Smooth muscle cell (in vitro differentiated cells): Measurements from ENCODE around the gene FBXL7. TPM values are rescaled to one million over a fixed set of nuclear protein-coding genes. Genes with fewer than 3 reads are reported as not detected.
"Not testable (repeated sequence)": the region's sequence is repeated elsewhere in the genome, so short reads cannot be mapped to it uniquely, and the experiment has no call there.

Experiments
- DNase-seq: peaks from one replicate; lab custom pipeline; 2025; ENCODE audit not compliant: unreplicated experiment; lab: John Stamatoyannopoulos, UW
- H2AFZ ChIP-seq: fragments of 200-600 bp; sonication (generic); 2 replicates; pipeline ENCODE4 v1.6.0; 2016; ENCODE audit warnings: antibody characterized with exemption, low read depth, mild to moderate bottlenecking
- H3F3A ChIP-seq: fragments of 200-600 bp; sonication (generic); 2 replicates; pipeline ENCODE4 v1.6.0; 2017; ENCODE audit warnings: antibody characterized with exemption, low read depth
- H3K27ac ChIP-seq: fragments of 200-600 bp; sonication (generic); 2 replicates; pipeline ENCODE4 v1.5.1; 2016; ENCODE audit warnings: low read depth, mild to moderate bottlenecking
- H3K27me3 ChIP-seq: fragments of 200-600 bp; sonication (generic); 2 replicates; pipeline ENCODE4 v1.6.1; 2016; ENCODE audit warnings: low read depth, mild to moderate bottlenecking
- H3K36me3 ChIP-seq: fragments of 200-600 bp; sonication (generic); 2 replicates; pipeline ENCODE4 v1.5.1; 2016; ENCODE audit warnings: low read depth
- H3K4me1 ChIP-seq: fragments of 200-600 bp; sonication (generic); 2 replicates; pipeline ENCODE4 v1.5.1; 2016; ENCODE audit warnings: low read depth
- H3K4me2 ChIP-seq: fragments of 200-600 bp; sonication (generic); 2 replicates; pipeline ENCODE4 v1.6.0; 2016; ENCODE audit warnings: mild to moderate bottlenecking
- H3K4me3 ChIP-seq: fragments of 200-600 bp; sonication (generic); 2 replicates; pipeline ENCODE4 v1.5.1; 2016; ENCODE audit warnings: mild to moderate bottlenecking
- H3K79me2 ChIP-seq: fragments of 200-600 bp; sonication (generic); 2 replicates; pipeline ENCODE4 v1.6.0; 2016; ENCODE audit warnings: low read depth, mild to moderate bottlenecking
- H3K9ac ChIP-seq: fragments of 200-600 bp; sonication (generic); 2 replicates; pipeline ENCODE4 v1.6.0; 2016; ENCODE audit warnings: low read depth
- H3K9me3 ChIP-seq: fragments of 200-600 bp; sonication (generic); replicated peaks from 2 replicates; pipeline ENCODE4 v1.5.1; 2016; ENCODE audit warnings: low read depth
- H4K20me1 ChIP-seq: fragments of 200-600 bp; sonication (generic); 2 replicates; pipeline ENCODE4 v1.6.0; 2016; ENCODE audit warnings: low read depth
- WGBS: methylation state at CpG from one replicate; pipeline ENCODE4 v1.1.7; 2016; ENCODE audit warnings: low lambda C conversion rate; 5-methylcytosine and 5-hydroxymethylcytosine counted together
- polyA plus RNA-seq: library from polyadenylated mRNA; unstranded; fragments of >200 nt; fragmentation: Nextera tagmentation; extraction: Ambion mirVana; gene quantifications from 2 replicates; pipeline ENCODE4 v1.2.1, GENCODE V29; 2016
- total RNA-seq: library from RNA; depleted of rRNA; stranded (reverse); fragments of >200 nt; gene quantifications from 2 replicates; pipeline ENCODE4 v1.2.3, GENCODE V29; 2014
- TF ChIP-seq, protein P1 (sequence below): fragments of 200-600 bp; sonication (generic); IDR thresholded peaks from 2 replicates; pipeline ENCODE4 v1.5.1; 2017; ENCODE audit warnings: borderline replicate concordance, mild to moderate bottlenecking, antibody characterized with exemption; ENCODE audit not compliant: insufficient read depth, poor library complexity, severe bottlenecking

Gene FBXL7
- total and polyA plus RNA-seq, 2 experiments from 2014 or later: 20.2 to 21.0 TPM

DNA sequence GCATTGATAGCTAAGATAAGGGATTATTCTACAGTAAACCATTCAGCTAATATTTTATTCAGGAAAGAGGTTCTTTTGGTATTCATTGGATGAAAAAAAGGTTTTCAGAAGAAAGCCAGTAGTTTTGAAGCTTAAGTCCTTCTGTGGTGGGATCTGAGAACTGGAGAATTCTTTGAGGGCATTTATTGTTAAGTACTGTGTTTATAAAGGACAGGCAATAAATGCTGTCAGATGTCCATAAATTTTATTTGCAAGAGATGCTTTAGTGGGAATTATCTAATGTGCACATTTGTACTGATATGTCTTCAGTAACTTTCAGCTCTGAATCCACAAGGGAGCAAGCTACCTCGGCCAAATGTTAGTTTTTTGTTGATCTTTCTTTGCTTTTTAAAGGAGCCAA lies 358.3 kb downstream of the FBXL7 start:
- 36% methylated on average over 1 of the region's 1 CpG for WGBS
- Histone ChIP-seq H3K79me2 (peaks cover 15% of the 10 kb centered on the region), H3K27ac (no peak overlapping the region)

DNA sequence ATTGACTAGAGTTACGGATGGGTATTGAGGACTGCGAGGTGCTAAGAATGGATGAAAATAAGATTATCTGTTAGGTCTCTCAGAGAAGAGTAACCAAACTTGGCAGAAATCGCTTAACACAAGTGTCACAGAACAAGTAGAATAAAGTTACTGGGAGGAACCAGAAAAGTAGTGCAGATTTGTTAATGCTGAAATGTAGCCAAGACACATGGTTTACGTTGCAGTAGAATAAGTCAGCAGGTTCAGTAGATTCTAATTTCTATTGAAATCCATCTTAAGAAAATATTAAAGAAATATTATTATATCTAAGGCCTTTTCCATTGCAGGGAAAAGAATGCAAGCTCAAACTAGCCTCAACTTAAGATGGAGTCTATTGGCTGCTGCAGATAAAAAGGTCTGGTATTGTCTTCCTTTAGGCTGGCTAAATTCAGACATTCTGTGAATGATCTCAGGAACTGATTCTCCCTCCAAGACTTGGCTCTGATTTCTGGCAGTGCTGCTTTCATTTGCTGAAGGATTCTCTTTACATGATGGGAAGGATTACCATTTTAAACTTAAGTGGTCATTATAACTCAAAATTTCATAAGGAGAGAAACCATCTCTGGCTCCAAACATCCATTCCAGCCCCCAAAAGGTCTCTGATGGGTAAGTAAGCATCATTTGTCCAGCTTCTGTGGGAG lies 364.7 kb downstream of the FBXL7 start:
- no peak for DNase-seq
- no peaks in the 10 kb centered on the region for H3K27me3 ChIP-seq
- H3K4me3 ChIP-seq: no peak overlapping the region
- TF ChIP-seq, protein P1, sequence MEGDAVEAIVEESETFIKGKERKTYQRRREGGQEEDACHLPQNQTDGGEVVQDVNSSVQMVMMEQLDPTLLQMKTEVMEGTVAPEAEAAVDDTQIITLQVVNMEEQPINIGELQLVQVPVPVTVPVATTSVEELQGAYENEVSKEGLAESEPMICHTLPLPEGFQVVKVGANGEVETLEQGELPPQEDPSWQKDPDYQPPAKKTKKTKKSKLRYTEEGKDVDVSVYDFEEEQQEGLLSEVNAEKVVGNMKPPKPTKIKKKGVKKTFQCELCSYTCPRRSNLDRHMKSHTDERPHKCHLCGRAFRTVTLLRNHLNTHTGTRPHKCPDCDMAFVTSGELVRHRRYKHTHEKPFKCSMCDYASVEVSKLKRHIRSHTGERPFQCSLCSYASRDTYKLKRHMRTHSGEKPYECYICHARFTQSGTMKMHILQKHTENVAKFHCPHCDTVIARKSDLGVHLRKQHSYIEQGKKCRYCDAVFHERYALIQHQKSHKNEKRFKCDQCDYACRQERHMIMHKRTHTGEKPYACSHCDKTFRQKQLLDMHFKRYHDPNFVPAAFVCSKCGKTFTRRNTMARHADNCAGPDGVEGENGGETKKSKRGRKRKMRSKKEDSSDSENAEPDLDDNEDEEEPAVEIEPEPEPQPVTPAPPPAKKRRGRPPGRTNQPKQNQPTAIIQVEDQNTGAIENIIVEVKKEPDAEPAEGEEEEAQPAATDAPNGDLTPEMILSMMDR: no peak
- H4K20me1 ChIP-seq: peaks cover 12% of the 10 kb centered on the region
- H2AFZ ChIP-seq: no peak overlapping the region
- no peak overlapping the region for H3K27ac ChIP-seq
- H3F3A ChIP-seq: no peaks in the 10 kb centered on the region
- H3K4me2 ChIP-seq: no peak overlapping the region
- H3K36me3 ChIP-seq: no peaks in the 10 kb centered on the region
- peaks cover 5% of the 10 kb centered on the region for H3K4me1 ChIP-seq
- H3K9ac ChIP-seq: no peak overlapping the region
- WGBS: 92% methylated on average over 4 of the region's 4 CpGs
- no peaks in the 10 kb centered on the region for H3K9me3 ChIP-seq
- peaks cover 6% of the 10 kb centered on the region for H3K79me2 ChIP-seq

More for the DNA sequence above, 358.3 kb downstream of the FBXL7 start:
- no peak overlapping the region for H2AFZ ChIP-seq
- no peaks in the 10 kb centered on the region for H3F3A ChIP-seq
- no peak for DNase-seq
- H3K27me3 ChIP-seq: no peaks in the 10 kb centered on the region
- no peaks in the 10 kb centered on the region for H3K9me3 ChIP-seq
- H3K4me2 ChIP-seq: no peak overlapping the region
- H3K4me1 ChIP-seq: no peaks in the 10 kb centered on the region
- H3K9ac ChIP-seq: no peak overlapping the region
- TF ChIP-seq, protein P1: no peak
- no peaks in the 10 kb centered on the region for H3K36me3 ChIP-seq
- H4K20me1 ChIP-seq: peaks cover 27% of the 10 kb centered on the region
- no peak overlapping the region for H3K4me3 ChIP-seq

DNA sequence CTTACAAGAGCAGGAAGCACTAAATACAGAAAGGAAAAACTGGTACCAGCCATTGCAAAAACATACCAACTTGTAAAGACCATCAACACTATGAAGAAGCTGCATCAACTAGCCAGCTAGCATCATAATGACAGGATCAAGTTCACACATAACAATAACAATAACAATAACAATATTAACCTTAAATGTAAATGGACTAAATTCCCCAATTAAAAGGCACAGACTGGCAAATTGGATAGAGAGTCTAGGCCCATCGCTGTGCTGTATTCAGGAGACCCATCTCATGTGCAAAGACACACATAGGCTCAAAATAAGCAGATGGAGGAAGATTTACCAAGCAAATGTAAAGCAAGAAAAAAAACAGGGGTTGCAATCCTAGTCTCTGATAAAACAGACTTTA lies 372.3 kb downstream of the FBXL7 start:
- not testable (repeated sequence) for H3K27me3 ChIP-seq, H2AFZ ChIP-seq, H3K79me2 ChIP-seq, H3K4me1 ChIP-seq, DNase-seq, H3K4me3 ChIP-seq, H4K20me1 ChIP-seq, H3K27ac ChIP-seq, H3K9ac ChIP-seq, H3K36me3 ChIP-seq, H3F3A ChIP-seq, H3K9me3 ChIP-seq, H3K4me2 ChIP-seq
- 96% methylated on average over 1 of the region's 1 CpG for WGBS

DNA sequence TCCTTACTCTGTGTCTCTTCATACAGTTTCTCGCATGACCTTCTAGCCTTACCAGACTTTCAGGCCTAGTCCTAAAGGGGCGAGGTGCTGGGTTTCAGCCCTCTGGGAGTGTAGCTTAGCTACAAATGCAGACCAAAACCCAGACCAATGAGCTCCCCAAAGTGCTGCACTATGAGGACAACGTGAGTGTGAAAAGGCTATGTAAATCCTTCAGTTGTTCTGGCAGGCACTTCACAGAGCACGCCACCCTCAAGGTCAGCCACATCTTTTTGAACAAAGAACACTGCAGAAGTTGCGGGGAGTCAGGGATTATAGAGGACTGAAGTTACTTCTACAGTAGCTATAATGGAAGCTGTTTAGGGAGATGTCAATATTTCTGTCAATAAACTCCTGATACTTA lies 377.9 kb downstream of the FBXL7 start:
- no peaks in the 10 kb centered on the region for H3K36me3 ChIP-seq
- H2AFZ ChIP-seq: no peak overlapping the region
- no peak for DNase-seq
- no peaks in the 10 kb centered on the region for H3K4me1 ChIP-seq
- no peaks in the 10 kb centered on the region for H3K27me3 ChIP-seq
- H3K27ac ChIP-seq: no peak overlapping the region
- H4K20me1 ChIP-seq: peaks cover 18% of the 10 kb centered on the region
- TF ChIP-seq, protein P1: no peak
- no peak overlapping the region for H3K4me2 ChIP-seq
- no peaks in the 10 kb centered on the region for H3K9me3 ChIP-seq
- no peaks in the 10 kb centered on the region for H3F3A ChIP-seq
- no peak overlapping the region for H3K9ac ChIP-seq
- no peaks in the 10 kb centered on the region for H3K79me2 ChIP-seq
- 91% methylated on average over 5 of the region's 5 CpGs for WGBS
- no peak overlapping the region for H3K4me3 ChIP-seq
